Neural progenitor cell (in vitro differentiated cells): ENCODE results near the gene RRP1.

Experiments used
- CTCF ChIP-seq: fragments of 200-600 bp; sonication (generic); IDR thresholded peaks from 2 replicates; pipeline ENCODE4 v1.5.1; 2017; ENCODE audit warnings: antibody characterized with exemption, mild to moderate bottlenecking
- EZH2 ChIP-seq: fragments of 200-600 bp; sonication (generic); IDR thresholded peaks from 2 replicates; pipeline ENCODE4 v1.6.1; 2017; ENCODE audit warnings: antibody characterized with exemption, mild to moderate bottlenecking, moderate library complexity
- EZH2phosphoT487 ChIP-seq: fragments of 200-600 bp; sonication (generic); IDR thresholded peaks from 2 replicates; pipeline ENCODE4 v1.6.1; 2017; ENCODE audit warnings: antibody characterized with exemption

GRCh38 chr21:43814215-43815106, 25.1 kb downstream of the RRP1 start:
- TF ChIP-seq CTCF (no peak), EZH2 (no peak), EZH2phosphoT487 (no peak)
